Lung (tissue), 12 donors: ENCODE results near the gene CRIP2. TPM values are rescaled to one million over a fixed set of nuclear protein-coding genes. Genes with fewer than 3 reads are reported as not detected.

Experiments
- ATAC-seq: fragments of 200-7000 bp; cut with Tn5 transposase; one replicate; pipeline ENCODE4 v1.9.1; 2020; ENCODE audit warnings: moderate number of reproducible peaks; ENCODE audit not compliant: insufficient read depth, low FRiP score
- DNase-seq, 3 donors: peaks; one replicate each; pipeline ENCODE4 v3.0.0-alpha.2; 2013 to 2017
- H3K27ac ChIP-seq, 2 donors: one replicate each; pipeline ENCODE4 v1.5.1; 2013; ENCODE audit warnings: mild to moderate bottlenecking in 2 of 2, moderate library complexity in 2 of 2, control low read depth in 1 of 2, inconsistent platforms in 1 of 2, low read depth in 1 of 2, low read length in 1 of 2
- H3K27me3 ChIP-seq, 3 donors: one replicate each; pipeline ENCODE4 v1.5.1; 2013; ENCODE audit warnings: low read length in 2 of 3; ENCODE audit not compliant: control insufficient read depth in 3 of 3, insufficient read depth in 3 of 3
- H3K36me3 ChIP-seq, 4 donors: one replicate each; pipeline ENCODE4 v1.5.1; 2013; ENCODE audit warnings: low read length in 4 of 4, mild to moderate bottlenecking in 1 of 4, moderate library complexity in 1 of 4; ENCODE audit not compliant: control insufficient read depth in 4 of 4, insufficient read depth in 4 of 4
- H3K4me1 ChIP-seq, 5 donors: one replicate each; pipeline ENCODE4 v1.5.1; 2013; ENCODE audit warnings: low read length in 5 of 5, mild to moderate bottlenecking in 2 of 5, moderate library complexity in 1 of 5; ENCODE audit not compliant: control insufficient read depth in 5 of 5, insufficient read depth in 5 of 5
- H3K4me3 ChIP-seq: one replicate; pipeline ENCODE4 v1.5.1; 2013; ENCODE audit warnings: mild to moderate bottlenecking, control low read depth, moderate library complexity
- H3K9ac ChIP-seq, 2 donors: one replicate each; pipeline ENCODE4 v1.5.1; 2013; ENCODE audit warnings: low read length in 2 of 2, control low read depth in 1 of 2; ENCODE audit not compliant: insufficient read depth in 1 of 2
- H3K9me3 ChIP-seq, 4 donors: one replicate each; pipeline ENCODE4 v1.5.1; 2013; ENCODE audit warnings: low read length in 3 of 4, mild to moderate bottlenecking in 1 of 4, moderate library complexity in 1 of 4; ENCODE audit not compliant: control insufficient read depth in 4 of 4, insufficient read depth in 3 of 4
- WGBS, 2 donors: extraction: QIAGEN DNeasy Blood & Tissue Kit; methylation state at CpG; one replicate each; pipeline ENCODE4 v1.1.7; 2013; 5-methylcytosine and 5-hydroxymethylcytosine counted together
- polyA plus RNA-seq, 2 donors: library from polyadenylated mRNA; stranded (reverse); fragments of 200-250 nt; gene quantifications; one replicate each; pipeline ENCODE4 v1.2.1, GENCODE V29; 2013
- total RNA-seq, 2 donors: library from RNA; depleted of rRNA in 1 of 2; stranded (reverse); fragments of >200 nt in 1 of 2; gene quantifications; one replicate each; pipeline ENCODE4 v1.2.1, GENCODE V29; 2014 to 2021
- TF ChIP-seq, protein P1 (sequence below): IDR thresholded peaks from 2 replicates; pipeline ENCODE4 v1.5.1; 2012; ENCODE audit warnings: mild to moderate bottlenecking; ENCODE audit errors: control extremely low read depth, extremely low read depth
- donor health status: control.
- donor health status: control.
- donor health status: Bipolar disorder and iron deficiency.
- donor health status: healthy.
- donor health status: DM: yes; HTN: yes; CAD: no.

The CRIP2 gene
- total and polyA plus RNA-seq, 4 donors, result 135 to 267 (median 205) TPM

DNA sequence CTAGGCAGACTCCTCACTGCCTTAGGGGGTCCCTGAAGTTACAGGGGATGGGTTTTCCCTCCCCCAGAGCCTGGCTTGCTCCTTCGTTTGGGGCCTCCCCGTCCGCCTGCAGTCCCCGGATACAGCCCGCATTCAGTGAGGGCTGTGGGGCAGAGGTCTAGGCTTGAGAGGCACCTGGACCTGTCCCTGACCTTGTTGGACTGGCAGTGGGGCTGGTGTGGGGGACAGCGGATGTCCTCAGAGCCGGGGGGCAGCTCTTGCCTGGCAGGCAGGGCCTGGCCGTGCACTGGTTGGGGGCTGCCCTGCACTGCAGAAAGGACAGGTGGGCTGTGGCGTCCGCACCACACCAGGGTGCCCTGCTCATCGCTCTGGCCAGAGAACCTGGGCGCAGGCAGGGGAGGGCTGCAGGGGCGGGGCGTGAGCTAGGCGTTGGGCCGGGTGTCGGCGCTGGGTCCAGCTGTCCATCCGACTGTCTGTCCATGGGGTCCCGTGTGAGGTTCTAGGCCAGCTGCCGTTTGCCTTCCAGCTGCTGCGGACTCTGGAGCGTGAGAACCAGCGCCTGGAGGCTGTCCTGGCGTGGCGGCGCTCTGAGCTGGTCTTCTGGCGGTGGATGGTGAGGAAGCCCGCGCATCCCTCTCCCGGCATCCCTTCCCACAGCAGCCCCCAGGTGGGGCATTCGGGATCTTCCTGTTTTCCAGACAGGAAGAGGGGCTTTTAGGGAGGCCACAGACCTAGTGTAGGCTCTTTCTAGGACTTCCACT, 22.4 kb downstream of the CRIP2 start:
- H3K9me3 ChIP-seq, result no peaks in the 10 kb centered on the region
- no peak overlapping the region for H3K4me3 ChIP-seq
- DNase-seq, result no peak
- H3K27ac ChIP-seq, result no peak overlapping the region
- no peaks in the 10 kb centered on the region for H3K27me3 ChIP-seq
- H3K36me3 ChIP-seq, result peaks cover 0 to 6% (median 1%) of the 10 kb centered on the region in 4 donors
- no peak for ATAC-seq
- H3K4me1 ChIP-seq, result no peaks in the 10 kb centered on the region
- no peak overlapping the region for H3K9ac ChIP-seq
- WGBS, 2 donors, result 96 to 97% methylated on average over 32 of the region's 32 CpGs
- TF ChIP-seq, protein P1, sequence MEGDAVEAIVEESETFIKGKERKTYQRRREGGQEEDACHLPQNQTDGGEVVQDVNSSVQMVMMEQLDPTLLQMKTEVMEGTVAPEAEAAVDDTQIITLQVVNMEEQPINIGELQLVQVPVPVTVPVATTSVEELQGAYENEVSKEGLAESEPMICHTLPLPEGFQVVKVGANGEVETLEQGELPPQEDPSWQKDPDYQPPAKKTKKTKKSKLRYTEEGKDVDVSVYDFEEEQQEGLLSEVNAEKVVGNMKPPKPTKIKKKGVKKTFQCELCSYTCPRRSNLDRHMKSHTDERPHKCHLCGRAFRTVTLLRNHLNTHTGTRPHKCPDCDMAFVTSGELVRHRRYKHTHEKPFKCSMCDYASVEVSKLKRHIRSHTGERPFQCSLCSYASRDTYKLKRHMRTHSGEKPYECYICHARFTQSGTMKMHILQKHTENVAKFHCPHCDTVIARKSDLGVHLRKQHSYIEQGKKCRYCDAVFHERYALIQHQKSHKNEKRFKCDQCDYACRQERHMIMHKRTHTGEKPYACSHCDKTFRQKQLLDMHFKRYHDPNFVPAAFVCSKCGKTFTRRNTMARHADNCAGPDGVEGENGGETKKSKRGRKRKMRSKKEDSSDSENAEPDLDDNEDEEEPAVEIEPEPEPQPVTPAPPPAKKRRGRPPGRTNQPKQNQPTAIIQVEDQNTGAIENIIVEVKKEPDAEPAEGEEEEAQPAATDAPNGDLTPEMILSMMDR, result no peak

DNA sequence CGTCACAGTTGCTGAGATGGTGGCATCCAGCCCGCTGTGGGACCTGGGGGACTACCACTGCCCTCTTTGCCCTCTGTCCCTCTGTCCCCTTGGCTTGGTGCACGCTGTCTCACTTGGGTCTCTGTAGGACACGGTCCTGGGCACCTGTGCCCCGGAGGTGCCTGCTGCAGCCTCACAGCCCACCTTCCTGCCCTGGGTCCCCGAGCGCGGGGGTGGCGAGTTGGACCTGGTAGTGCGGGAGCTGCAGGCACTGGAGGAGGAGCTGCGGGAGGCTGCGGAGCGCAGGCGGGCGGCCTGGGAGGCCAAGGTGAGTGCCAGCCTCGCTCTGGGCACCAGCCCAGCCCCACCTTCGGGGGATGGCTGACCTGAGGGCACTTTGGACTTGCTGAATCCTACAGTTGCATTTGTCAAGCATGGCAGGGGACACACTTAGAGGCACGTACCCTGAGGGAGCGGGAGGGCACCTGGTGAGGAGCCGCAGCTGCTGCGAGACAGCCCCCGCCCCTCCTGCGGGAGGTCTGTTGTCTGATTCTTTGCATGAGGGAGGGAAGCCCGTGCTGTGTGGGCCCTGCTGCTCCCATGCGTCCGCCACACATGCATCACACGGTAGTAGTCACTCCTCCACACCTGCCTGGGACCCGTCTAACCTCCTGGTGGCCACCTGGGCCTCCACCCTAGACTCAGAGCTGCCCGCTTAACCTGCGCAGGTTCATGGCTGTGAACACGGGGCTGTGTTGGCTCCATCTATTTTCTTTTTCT, 23.2 kb downstream of the CRIP2 start:
- H3K4me1 ChIP-seq, result no peaks in the 10 kb centered on the region
- peaks cover 0 to 6% (median 1%) of the 10 kb centered on the region in 4 donors for H3K36me3 ChIP-seq
- H3K9me3 ChIP-seq, result no peaks in the 10 kb centered on the region
- WGBS, 2 donors, result 92 to 94% methylated on average over 31 of the region's 31 CpGs
- no peak overlapping the region for H3K9ac ChIP-seq
- H3K4me3 ChIP-seq, result no peak overlapping the region
- ATAC-seq, result no peak
- DNase-seq, result no peak
- H3K27ac ChIP-seq, result no peak overlapping the region
- H3K27me3 ChIP-seq, result no peaks in the 10 kb centered on the region
- TF ChIP-seq, protein P1, result no peak

DNA sequence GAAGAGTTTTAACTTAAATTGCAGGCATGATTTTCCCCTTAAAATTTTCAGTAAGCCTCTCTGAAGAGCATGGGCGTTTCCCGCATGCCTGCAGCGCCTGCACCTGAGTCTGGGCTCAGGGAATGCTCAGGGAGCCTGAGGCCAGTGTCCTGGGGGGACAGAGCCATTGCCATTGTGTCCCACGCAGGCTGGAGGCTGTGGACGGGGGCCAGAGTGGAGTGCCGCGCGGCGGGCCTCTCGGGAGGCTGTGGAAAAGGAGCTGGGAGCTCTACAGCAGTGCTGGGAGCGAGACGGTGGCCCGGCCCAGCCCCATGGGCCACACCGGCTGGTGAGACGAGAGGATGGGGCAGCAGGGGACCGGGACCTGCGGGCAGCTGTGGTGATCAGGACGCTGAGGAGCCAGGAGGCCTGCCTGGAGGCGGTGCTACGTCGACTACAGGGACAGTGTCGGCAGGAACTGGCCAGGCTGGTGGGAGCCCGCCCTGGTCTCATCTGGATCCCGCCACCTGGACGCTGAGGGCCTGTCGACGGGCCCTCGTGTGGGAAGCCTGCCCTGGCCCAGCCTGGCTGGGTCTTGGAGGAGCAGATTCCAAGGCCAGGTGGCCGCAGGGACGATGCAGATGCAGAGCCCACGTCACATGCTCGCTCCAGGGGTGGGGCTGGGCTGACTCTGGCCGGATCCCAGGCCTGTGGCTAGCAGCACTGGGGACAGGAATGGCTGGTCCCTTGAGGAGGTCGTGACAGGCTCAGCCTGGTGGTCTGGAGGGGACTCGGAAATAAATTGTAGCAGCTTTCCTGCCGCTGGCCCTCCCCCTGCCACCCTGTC, 24.0 kb downstream of the CRIP2 start:
- H3K27me3 ChIP-seq, result no peaks in the 10 kb centered on the region
- H3K4me1 ChIP-seq, result no peaks in the 10 kb centered on the region
- TF ChIP-seq, protein P1, result no peak
- DNase-seq (no peak), ATAC-seq (no peak)
- H3K36me3 ChIP-seq, result peaks cover 0 to 6% (median 0%) of the 10 kb centered on the region in 4 donors
- H3K9me3 ChIP-seq, result no peaks in the 10 kb centered on the region
- H3K27ac ChIP-seq, result no peak overlapping the region
- WGBS, 2 donors, result 92 to 96% methylated on average over 34 to 36 of the region's 36 CpGs
- H3K9ac ChIP-seq, result no peak overlapping the region
- H3K4me3 ChIP-seq, result no peak overlapping the region
